Measurements from ENCODE around the gene KANSL1.

DNA sequence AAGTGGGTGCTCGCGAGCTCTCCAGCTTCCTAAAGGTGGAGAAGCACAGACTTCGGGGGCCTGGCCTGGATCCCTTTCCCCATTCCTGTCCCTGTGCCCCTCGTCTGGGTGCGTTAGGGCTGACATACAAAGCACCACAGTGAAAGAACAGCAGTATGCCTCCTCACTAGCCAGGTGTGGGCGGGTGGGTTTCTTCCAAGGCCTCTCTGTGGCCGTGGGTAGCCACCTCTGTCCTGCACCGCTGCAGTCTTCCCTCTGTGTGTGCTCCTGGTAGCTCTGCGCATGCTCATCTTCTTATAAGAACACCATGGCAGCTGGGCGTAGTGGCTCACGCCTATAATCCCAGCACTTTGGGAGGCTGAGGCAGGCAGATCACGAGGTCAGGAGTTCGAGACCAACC, 196.1 kb downstream of the KANSL1 start:
- no peak for TF ChIP-seq CTCF (IDR thresholded peaks at IDR 0.05)
- no peak for TF ChIP-seq EZH2 (IDR thresholded peaks at IDR 0.05; ENCODE audit: borderline replicate concordance, insufficient read depth, low read depth, low read length, poor library complexity, severe bottlenecking)
